Activated CD4-positive, CD25-positive, alpha-beta regulatory T cell (primary cell): ENCODE results near the gene DHRS7.
"Not testable (repeated sequence)": the region's sequence is repeated elsewhere in the genome, so short reads cannot be mapped to it uniquely, and the experiment has no call there.

Experiments used
- DNase-seq, 4 experiments: peaks; one replicate each; lab custom pipeline; 2025; lab: John Stamatoyannopoulos, UW

The DHRS7 gene

DNA sequence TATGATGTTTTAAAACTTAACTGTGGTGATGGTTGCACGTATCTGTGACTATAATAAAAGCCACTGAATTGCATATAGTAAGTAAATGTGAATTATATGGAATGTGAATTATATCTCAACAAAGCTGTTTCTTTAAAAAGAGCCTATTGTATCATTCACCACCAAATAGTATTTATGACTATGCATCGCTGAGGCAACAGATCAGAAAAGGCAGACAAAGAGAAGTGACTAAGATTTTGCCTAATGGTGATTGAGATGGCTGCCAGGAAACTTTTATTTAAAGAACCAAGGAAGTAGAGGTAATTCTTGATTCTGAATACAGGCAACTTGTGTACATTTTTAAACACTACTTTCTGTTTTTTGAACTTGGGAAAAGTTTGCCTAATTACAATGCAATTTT lies 31.7 kb downstream of the DHRS7 start:
- DNase-seq: no peak

DNA sequence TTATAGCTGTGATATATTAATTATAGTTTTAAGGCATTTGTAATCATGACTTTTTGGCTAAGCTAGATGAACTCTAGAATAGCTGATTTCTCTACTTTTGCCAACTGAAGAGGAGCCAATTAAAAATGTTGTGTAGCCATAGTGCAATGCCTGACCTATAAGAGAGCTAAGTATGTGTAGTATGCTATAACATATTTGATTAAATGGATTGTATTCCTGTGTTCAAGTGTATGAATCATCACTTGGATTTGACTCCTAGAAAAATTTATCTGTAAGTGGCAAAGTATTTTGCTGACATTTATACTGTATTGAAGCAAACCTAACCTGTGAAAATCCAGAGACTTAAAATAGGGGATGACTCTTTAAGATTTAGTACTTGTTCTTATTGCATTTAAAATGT lies 39.3 kb downstream of the DHRS7 start:
- no peak for DNase-seq

DNA sequence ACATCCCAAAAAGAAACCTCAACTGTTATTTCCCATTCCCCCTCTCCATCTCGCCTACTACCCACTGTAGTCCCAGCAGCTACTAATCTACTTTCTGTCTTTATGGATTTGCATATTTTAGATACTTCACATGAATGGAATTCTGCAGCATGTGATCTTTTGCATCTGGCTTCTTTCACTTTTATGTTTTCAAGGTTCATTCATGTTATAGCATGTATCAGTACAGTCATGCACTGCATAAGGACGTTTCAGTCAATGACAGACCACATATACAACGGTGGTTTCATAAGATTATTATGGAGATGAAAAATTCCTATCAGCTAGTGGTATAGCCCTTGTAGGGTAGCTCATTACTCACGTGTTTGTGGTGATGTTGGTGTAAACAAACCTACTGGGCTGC lies 49.0 kb downstream of the DHRS7 start:
- no peak for DNase-seq

DNA sequence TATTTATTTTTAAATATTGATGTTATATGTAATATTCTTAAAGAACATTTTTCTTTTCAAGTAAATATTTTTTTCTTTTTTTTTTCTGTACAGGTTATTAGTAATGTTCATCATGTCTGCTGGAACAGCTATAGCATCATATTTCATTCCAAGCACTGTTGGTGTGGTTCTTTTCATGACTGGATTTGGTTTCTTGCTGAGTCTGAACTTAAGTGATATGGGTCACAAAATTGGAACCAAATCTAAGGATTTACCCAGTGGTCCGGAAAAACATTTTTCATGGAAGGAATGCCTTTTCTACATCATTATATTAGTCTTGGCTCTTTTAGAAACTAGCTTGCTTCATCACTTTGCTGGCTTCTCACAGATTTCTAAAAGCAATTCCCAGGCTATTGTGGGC lies 50.3 kb downstream of the DHRS7 start:
- no peak for DNase-seq

DNA sequence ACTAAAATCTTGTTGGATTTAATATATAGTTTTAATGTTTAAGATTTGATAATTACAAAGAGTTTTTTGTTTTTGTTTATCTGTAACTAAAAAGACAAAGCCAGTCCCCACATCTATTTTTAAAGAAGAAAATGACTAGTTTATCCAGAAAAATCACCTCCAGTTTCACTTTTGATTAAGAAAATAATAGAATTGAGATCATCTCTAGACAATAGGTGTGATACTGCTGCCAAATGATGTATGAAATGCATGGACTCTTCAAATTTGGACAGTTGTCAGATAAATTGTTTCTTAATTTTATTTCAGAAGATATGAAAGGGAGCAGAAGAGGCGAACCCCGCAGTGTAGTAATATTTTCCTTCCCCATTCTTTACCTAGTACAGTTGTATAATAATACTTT lies 53.5 kb downstream of the DHRS7 start:
- DNase-seq: no peak

DNA sequence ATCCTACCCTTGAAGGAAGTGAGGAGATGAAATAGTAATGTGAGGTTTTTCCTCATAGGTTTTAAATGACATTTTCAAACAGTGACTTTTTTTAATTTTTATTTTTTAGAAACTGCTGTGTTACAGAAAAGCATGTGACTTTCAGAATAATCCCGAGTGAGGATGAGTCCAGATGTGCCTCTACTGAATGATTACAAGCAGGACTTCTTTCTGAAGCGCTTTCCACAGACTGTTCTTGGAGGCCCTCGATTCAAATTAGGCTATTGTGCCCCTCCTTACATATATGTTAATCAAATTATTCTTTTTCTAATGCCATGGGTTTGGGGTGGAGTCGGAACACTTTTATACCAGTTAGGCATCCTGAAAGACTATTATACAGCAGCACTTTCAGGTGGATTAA lies 57.7 kb downstream of the DHRS7 start:
- no peak for DNase-seq

DNA sequence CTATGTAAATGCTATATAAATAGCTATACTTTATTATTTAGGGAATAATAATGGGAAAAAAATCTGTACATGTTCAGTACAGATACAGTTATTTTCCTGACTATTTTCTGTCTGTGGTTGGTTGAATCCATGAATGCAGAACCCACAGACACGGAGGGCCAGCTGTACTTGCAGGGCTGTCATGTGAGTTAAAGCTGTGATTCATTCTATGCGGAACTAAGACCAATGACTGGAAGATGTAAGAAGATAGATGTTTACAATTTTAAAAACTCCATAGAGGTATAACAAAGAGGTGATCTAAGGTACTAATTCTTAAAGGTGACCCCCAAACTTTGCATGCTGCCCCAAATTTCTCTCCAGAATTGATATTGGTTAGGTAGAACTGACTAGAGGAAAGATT lies 58.9 kb downstream of the DHRS7 start:
- DNase-seq: no peak

DNA sequence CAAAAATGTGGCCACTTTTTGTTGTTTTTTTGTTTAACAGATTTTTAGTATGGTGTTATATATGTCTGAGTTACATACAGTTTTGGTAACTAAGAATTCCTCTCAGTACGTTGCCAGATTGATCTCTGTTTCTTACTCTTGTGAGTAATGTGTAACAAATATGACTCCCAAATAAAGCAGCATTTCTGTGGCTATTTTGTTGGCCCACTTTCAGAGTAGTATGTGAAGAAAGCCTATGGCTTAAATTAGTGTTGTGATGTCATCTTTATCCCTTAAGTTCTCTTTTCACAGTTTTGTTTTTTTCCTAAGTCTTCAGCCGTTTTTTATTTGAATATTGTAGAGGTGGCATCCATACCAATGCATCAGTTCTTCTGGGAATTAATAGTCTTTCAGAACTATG lies 62.8 kb downstream of the DHRS7 start:
- DNase-seq: no peak

DNA sequence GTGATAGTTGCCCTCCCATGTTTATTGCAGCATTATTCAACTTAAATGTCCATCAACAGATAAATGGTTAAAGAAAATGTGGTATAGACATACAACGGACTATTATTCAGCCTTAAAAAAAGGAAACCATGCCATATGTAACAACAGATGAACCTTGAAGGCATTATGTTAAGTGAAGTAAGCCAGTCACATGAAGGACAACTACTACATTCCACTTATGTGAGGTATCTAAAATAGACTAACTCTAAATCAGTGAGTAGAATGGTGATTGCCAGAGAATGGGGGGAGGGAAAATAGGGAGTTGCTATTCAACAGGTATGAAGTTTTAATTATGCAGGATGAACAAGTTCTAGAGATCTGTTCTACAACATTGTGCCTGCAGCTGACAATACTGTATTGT lies 63.4 kb downstream of the DHRS7 start:
- no peak for DNase-seq

DNA sequence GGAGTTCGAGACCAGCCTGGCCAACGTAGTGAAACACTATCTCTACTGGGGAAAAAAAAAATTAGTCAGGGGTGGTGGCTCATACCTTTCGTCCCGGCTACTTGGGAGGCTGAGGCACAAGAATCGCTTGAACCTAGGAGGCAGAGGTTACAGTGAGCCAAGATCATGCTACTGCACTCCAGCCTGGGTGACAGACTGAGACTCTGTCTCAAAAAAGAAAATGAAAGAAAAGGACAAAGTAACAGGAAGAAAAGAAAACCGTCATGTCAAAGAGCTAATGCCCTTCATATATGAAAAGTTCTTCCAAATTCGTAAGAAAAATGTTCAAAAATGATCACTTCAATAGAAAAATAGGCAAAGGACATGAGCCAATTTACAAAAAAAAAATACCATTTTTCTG lies 65.3 kb downstream of the DHRS7 start:
- DNase-seq: not testable (repeated sequence)

DNA sequence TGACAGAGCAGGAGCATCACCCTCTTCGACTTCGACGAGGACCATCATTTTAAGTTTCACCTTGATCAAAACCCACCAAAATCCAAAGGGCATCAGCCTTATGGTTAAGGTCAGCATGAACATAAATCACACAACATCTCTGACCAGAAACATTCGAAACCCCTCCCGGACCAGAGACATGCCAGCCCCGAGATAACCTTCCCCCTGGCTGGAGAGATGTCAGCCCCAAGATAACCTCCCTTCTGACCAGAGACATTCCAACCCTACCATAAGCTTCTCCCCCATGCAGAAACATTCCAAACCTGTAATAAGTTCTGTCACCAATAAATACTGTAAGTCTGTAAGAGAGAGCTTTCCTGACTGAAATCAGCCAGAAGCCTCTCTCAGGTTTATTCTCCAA lies 67.2 kb downstream of the DHRS7 start:
- DNase-seq: no peak

DNA sequence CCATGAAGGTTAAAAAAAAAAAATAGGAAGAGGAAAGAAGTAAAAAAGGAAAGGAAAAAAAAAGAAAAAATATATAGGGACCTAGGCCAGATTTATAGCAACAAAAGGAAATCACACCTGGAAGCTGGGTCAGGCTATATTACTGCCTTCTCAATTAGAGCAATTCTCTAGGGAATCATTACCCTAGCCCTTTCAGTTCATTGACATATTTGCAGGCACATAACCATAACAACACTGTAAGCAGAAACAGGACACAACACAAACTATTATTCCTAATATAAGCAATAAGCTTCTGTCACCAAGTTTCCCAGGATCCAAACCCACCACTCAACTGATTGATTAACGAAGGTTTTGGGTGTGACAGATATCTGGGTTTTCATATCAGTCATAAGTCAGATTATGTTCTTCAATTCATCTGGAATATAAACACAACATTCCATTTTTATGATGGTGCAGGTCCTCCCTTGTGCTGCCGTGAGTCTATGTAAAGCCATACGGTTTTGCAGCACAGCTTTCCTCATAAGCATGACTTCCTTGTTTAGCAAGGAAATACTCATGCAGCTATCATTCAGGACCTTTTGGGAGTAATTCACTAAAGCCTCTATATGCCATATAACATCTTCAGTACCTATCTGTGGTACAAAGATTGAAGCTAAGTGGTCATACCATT lies 69.3 kb downstream of the DHRS7 start:
- DNase-seq: no peak

DNA sequence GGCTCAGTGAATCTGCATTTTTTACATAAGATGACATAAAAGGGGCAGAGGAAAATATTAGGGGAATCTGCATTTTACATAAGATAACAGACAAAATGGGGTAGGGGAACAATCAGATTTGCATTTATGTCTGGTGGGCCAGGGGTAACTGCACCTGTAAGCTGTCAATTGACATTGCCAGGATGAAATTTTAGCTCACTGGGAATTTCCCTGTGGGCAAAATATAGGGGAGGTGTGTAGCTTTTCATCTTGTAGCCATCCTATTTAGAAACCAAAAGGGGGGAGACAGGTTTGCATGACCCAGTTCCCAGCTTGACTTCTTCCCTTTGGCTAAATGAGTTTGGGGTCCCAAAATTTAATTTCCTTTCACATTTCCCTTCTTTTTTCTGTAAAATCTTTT lies 70.0 kb downstream of the DHRS7 start:
- DNase-seq: no peak

DNA sequence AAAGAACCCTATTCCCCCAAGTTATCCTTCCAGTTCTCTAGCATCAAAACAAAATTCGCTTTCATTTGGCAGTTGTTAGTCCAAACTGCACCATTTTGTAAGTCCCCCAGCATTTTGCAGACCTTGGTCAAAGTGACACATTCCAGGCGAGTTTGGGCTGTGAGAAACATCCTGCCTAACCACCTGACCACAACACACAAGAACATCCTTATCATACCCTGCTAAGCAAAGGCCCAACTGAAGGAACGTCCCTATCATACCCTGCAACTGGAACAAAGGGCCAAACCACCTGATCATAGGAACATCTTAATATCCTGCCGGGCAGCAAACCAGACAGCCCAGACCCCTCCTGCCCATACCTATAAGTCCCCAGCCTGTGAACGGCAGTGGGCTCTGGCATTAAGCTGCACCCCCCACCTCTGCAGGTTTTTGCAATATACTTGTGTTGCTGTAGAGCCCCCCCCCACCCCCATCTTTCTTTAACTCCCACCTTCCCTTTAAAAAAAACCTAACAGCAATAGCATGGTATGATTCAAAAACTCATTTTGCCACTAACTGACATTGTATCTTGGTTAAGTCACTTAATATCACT lies 70.8 kb downstream of the DHRS7 start:
- DNase-seq: no peak
